Endothelial cell of umbilical vein (primary cell): ENCODE measurements around the gene SLC26A11. TPM values are rescaled to one million over a fixed set of nuclear protein-coding genes. Genes with fewer than 3 reads are reported as not detected.
A peak's percentile ranks its signal among the peaks of the same experiment; 100 is the strongest.

Source experiments
- BruUV-seq: library from RNA; stranded (reverse); fragments of 400-500 nt; replicated peaks from 2 replicates; lab custom pipeline; 2021; lab: Mats Ljungman, UMichigan
- CTCF ChIA-PET: fragments of 300-600, 350-600 bp; sonication (Branson Sonifier 250); formaldehyde crosslinking; loops from one replicate; lab custom pipeline; 2021; ENCODE audit warnings: antibody characterized with exemption, inconsistent platforms; lab: Charles Lee
- POLR2A ChIA-PET: fragments of 300-600, 350-600 bp; sonication (Branson Sonifier 250); formaldehyde crosslinking; loops from one replicate; lab custom pipeline; 2021; ENCODE audit warnings: antibody characterized with exemption, inconsistent platforms; lab: Charles Lee
- DNase-seq: peaks from one replicate; pipeline ENCODE4 v3.0.0-alpha.2; 2011; ENCODE audit warnings: low read depth, low spot score
- FAIRE-seq: peaks from 2 replicates; lab custom pipeline; 2011; peaks lifted over from hg19 to GRCh38; lab: Jason Lieb, UNC
- H2AFZ ChIP-seq: 2 replicates; pipeline ENCODE4 v1.6.0; 2012; ENCODE audit warnings: low read depth, low read length, control low read depth, inconsistent platforms
- H3K27ac ChIP-seq: 2 replicates; pipeline ENCODE4 v1.5.1; 2011; ENCODE audit warnings: low read depth, mild to moderate bottlenecking, control low read depth, low read length, moderate library complexity; ENCODE audit not compliant: insufficient read depth
- H3K27me3 ChIP-seq, 2 experiments: 2 replicates each; pipeline versions ENCODE4 v1.6.0 to v1.6.1; 2011; ENCODE audit warnings: low read length in 2 of 2, mixed read lengths in 1 of 2; ENCODE audit not compliant: control insufficient read depth in 2 of 2, insufficient read depth in 2 of 2
- H3K36me3 ChIP-seq, 2 experiments: 2 replicates in 1 of 2; 3 replicates in 1 of 2; pipeline ENCODE4 v1.5.1; 2011; ENCODE audit warnings: low read length in 2 of 2, mild to moderate bottlenecking in 1 of 2, moderate library complexity in 1 of 2; ENCODE audit not compliant: control insufficient read depth in 2 of 2, insufficient read depth in 2 of 2; ENCODE audit errors: extremely low read depth in 1 of 2
- H3K4me1 ChIP-seq: 3 replicates; pipeline ENCODE4 v1.5.1; 2011; ENCODE audit warnings: mild to moderate bottlenecking, low read length; ENCODE audit not compliant: control insufficient read depth, insufficient read depth; ENCODE audit errors: extremely low read depth
- H3K4me2 ChIP-seq: 2 replicates; pipeline ENCODE4 v1.6.1; 2011; ENCODE audit warnings: low read length, control low read depth, mixed read lengths; ENCODE audit not compliant: insufficient read depth
- H3K4me3 ChIP-seq, 3 experiments: fragments of 200-600 bp in 1 of 3; sonication (generic), shearing (Covaris generic) in 1 of 3; replicated peaks in 1 of 3; 2 replicates each; pipeline ENCODE4 v1.5.1; 2011 to 2016; ENCODE audit warnings: control low read depth in 3 of 3, low read length in 3 of 3, mild to moderate bottlenecking in 2 of 3, inconsistent platforms in 1 of 3, low read depth in 1 of 3, moderate library complexity in 1 of 3; ENCODE audit not compliant: insufficient read depth in 1 of 3
- H3K79me2 ChIP-seq: 2 replicates; pipeline ENCODE4 v1.6.0; 2012; ENCODE audit warnings: low read length, inconsistent platforms; ENCODE audit not compliant: control insufficient read depth, insufficient read depth
- H3K9ac ChIP-seq: replicated peaks from 2 replicates; pipeline ENCODE3; 2011; ENCODE audit warnings: low read length, control low read depth; ENCODE audit not compliant: insufficient read depth; ENCODE audit errors: extremely low read depth
- H3K9me1 ChIP-seq: replicated peaks from 3 replicates; pipeline ENCODE4 v1.6.0; 2011; ENCODE audit warnings: mild to moderate bottlenecking, low read length; ENCODE audit not compliant: control insufficient read depth, insufficient read depth; ENCODE audit errors: extremely low read depth
- H3K9me3 ChIP-seq: replicated peaks from 2 replicates; pipeline ENCODE4 v1.5.1; 2012; ENCODE audit warnings: low read length, inconsistent platforms; ENCODE audit not compliant: control insufficient read depth, insufficient read depth
- H4K20me1 ChIP-seq: replicated peaks from 2 replicates; pipeline ENCODE3; 2011; ENCODE audit warnings: mild to moderate bottlenecking, low read length; ENCODE audit not compliant: control insufficient read depth, insufficient read depth; ENCODE audit errors: extremely low read depth
- EZH2 ChIP-seq: IDR thresholded peaks from 2 replicates; pipeline ENCODE4 v1.6.1; 2012; ENCODE audit warnings: borderline replicate concordance, low read depth, mild to moderate bottlenecking, moderate library complexity, low read length, inconsistent platforms; ENCODE audit not compliant: severe bottlenecking
- FOS ChIP-seq: IDR thresholded peaks from 2 replicates; pipeline ENCODE4 v1.6.1; 2011; ENCODE audit warnings: mild to moderate bottlenecking, low read length, moderate library complexity, borderline replicate concordance; ENCODE audit not compliant: insufficient read depth
- GATA2 ChIP-seq: IDR thresholded peaks from 2 replicates; pipeline ENCODE4 v1.7.0; 2011; ENCODE audit warnings: low read depth, mild to moderate bottlenecking, moderate library complexity, mixed read lengths, low read length; ENCODE audit not compliant: insufficient read length, insufficient read depth
- JUN ChIP-seq: IDR thresholded peaks from 2 replicates; pipeline ENCODE4 v1.6.1; 2011; ENCODE audit warnings: borderline replicate concordance, low read depth; ENCODE audit not compliant: insufficient read length, insufficient read depth
- MYC ChIP-seq: IDR thresholded peaks from one replicate; pipeline ENCODE4 v1.6.1; 2011; ENCODE audit warnings: mild to moderate bottlenecking, low read depth, low read length
- POLR2A ChIP-seq: IDR thresholded peaks from 2 replicates; pipeline ENCODE4 v1.6.1; 2012; ENCODE audit warnings: low read depth, mild to moderate bottlenecking, control low read depth, low read length
- POLR2AphosphoS5 ChIP-seq: IDR thresholded peaks from 2 replicates; pipeline ENCODE4 v1.6.1; 2012; ENCODE audit warnings: low read depth, mild to moderate bottlenecking, control low read depth, low read length, moderate library complexity; ENCODE audit not compliant: insufficient read depth
- dilution Hi-C: fragments of 300-500 bp; cut with MboI; formaldehyde crosslinking; loops from one replicate; pipeline ENCODE4 v1.15.0; 2019; ENCODE audit warnings: low sequenced_read_pairs; ENCODE audit not compliant: extremely low pct_ligation_motif_present
- intact Hi-C: fragments of 100-400 bp; cut with micrococcal nuclease; formaldehyde crosslinking; loops from one replicate; pipeline ENCODE4 v1.10.0; 2022
- polyA plus RNA-seq, 4 experiments: library from polyadenylated mRNA; depleted of rRNA in 3 of 4; stranded (reverse) in 3 of 4; unstranded in 1 of 4; fragments of >200 nt; gene quantifications; 2 replicates each; pipeline versions ENCODE4 v1.2.1 to v1.2.3, GENCODE V29; 2011 to 2012; ENCODE audit warnings: missing spikeins in 1 of 4
- total RNA-seq: library from RNA; stranded (reverse); gene quantifications from 2 replicates; pipeline ENCODE4 v1.2.3, GENCODE V29; 2021
- TF ChIP-seq, protein P1 (sequence below): IDR thresholded peaks from 2 replicates; pipeline ENCODE4 v1.6.1; 2011; ENCODE audit not compliant: insufficient read depth, insufficient read length
- TF ChIP-seq, protein P2 (sequence below), 2 donors: IDR thresholded peaks; 1 replicate in 1 of 2; 2 replicates in 1 of 2; pipeline ENCODE4 v1.5.1; 2011; ENCODE audit warnings: low read length in 2 of 2, mild to moderate bottlenecking in 2 of 2, moderate library complexity in 2 of 2, control low read depth in 1 of 2, inconsistent platforms in 1 of 2, low read depth in 1 of 2; ENCODE audit not compliant: insufficient read depth in 1 of 2; ENCODE audit errors: extremely low read depth in 1 of 2

The SLC26A11 gene
- total and polyA plus RNA-seq, 2 donors (not counting 3 experiments of a cell fraction or from before 2014, with no cell fraction given), result 25.2 to 33.0 TPM

DNA sequence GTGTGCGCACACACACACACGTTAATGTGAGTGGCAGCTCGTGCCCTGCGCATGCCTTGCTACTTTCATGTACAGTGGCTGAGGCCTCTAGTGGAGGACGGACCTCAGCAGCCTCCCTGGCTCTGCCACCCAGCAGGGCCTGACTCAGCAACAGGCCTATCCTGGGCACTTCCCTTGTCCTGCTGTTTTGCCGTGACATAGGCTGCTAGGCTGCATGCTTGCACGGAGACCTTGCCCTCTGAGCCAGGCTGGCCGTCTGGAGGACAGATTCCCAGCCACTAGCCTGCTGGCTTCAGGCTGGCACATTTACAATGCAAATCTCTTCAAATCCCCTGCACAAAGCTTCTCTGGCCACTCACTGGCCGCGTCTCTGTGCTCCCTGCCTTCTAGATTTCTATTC is 49.9 kb downstream of the SLC26A11 start:
- ChIA-PET POLR2A (no interaction called here), CTCF (interaction anchor here (2.0 kb wide), 1 partner anchor 74 kb away, joined by 6 read pairs; no protein-coding TSS in a partner anchor)
- H3K36me3 ChIP-seq, result peaks cover 2 to 11% of the 10 kb centered on the region in 2 experiments
- no peak for TF ChIP-seq MYC
- TF ChIP-seq EZH2, result no peak
- intact Hi-C loops, result no loop called here
- H3K9me3 ChIP-seq, result no peaks in the 10 kb centered on the region
- dilution Hi-C loops, result no loop called here
- no TSS peak for BruUV-seq
- no peak overlapping the region for H3K27ac ChIP-seq
- H3K4me3 ChIP-seq, result no peak overlapping the region
- no peak overlapping the region for H3K4me2 ChIP-seq
- no peaks in the 10 kb centered on the region for H3K27me3 ChIP-seq
- no peaks in the 10 kb centered on the region for H3K4me1 ChIP-seq
- no peaks in the 10 kb centered on the region for H4K20me1 ChIP-seq
- H3K9ac ChIP-seq, result no peak overlapping the region
- H2AFZ ChIP-seq, result no peak overlapping the region
- DNase-seq (no peak), FAIRE-seq (no peak)
- peaks cover 2% of the 10 kb centered on the region for H3K79me2 ChIP-seq
- no peaks in the 10 kb centered on the region for H3K9me1 ChIP-seq

DNA sequence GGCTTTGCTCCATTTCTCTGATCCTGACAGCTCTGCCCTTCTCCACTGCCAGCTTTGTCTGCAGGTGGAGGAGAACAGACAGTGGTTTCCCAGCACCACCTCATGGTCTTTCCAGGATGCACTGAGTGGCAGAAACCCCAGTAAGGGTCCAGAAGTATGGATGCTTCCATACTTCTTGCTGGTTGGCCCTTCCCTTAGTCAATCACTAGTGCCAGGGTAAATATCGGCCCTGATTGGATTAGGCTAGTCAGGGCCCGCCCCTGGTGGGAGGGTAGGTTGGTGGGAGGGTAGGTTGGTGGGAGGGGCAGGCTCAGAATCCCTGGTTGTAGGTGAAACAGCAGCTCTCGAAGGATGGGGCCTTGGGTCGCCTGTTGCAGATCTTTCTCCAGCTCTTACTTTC is 50.6 kb downstream of the SLC26A11 start:
- DNase-seq (no peak), FAIRE-seq (peak; percentile 73)
- Histone ChIP-seq H3K9ac (no peak overlapping the region), H3K4me1 (no peaks in the 10 kb centered on the region), H3K27ac (no peak overlapping the region), H3K9me1 (no peaks in the 10 kb centered on the region), H3K4me3 (no peak overlapping the region), H3K27me3 (no peaks in the 10 kb centered on the region), H2AFZ (no peak overlapping the region), H3K4me2 (no peak overlapping the region), H3K79me2 (peaks cover 2% of the 10 kb centered on the region), H3K36me3 (peaks cover 0 to 10% of the 10 kb centered on the region in 2 experiments), H3K9me3 (no peaks in the 10 kb centered on the region), H4K20me1 (no peaks in the 10 kb centered on the region)
- TF ChIP-seq MYC, result no peak
- TF ChIP-seq POLR2AphosphoS5, result no peak
- TF ChIP-seq GATA2, result no peak
- TF ChIP-seq JUN, result no peak
- no peak for TF ChIP-seq FOS
- TF ChIP-seq EZH2, result no peak
- TF ChIP-seq, protein P1, sequence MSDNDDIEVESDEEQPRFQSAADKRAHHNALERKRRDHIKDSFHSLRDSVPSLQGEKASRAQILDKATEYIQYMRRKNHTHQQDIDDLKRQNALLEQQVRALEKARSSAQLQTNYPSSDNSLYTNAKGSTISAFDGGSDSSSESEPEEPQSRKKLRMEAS, result no peak
- no peak for TF ChIP-seq POLR2A
- TF ChIP-seq, protein P2, sequence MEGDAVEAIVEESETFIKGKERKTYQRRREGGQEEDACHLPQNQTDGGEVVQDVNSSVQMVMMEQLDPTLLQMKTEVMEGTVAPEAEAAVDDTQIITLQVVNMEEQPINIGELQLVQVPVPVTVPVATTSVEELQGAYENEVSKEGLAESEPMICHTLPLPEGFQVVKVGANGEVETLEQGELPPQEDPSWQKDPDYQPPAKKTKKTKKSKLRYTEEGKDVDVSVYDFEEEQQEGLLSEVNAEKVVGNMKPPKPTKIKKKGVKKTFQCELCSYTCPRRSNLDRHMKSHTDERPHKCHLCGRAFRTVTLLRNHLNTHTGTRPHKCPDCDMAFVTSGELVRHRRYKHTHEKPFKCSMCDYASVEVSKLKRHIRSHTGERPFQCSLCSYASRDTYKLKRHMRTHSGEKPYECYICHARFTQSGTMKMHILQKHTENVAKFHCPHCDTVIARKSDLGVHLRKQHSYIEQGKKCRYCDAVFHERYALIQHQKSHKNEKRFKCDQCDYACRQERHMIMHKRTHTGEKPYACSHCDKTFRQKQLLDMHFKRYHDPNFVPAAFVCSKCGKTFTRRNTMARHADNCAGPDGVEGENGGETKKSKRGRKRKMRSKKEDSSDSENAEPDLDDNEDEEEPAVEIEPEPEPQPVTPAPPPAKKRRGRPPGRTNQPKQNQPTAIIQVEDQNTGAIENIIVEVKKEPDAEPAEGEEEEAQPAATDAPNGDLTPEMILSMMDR (IDR thresholded peaks at IDR 0.05; ENCODE audit: extremely low read depth in 1 of 2, insufficient read depth in 1 of 2, low read depth in 1 of 2, low read length in 2 of 2), result no peak
- CTCF ChIA-PET, result interaction anchor here (2.0 kb wide), 1 partner anchor 74 kb away, joined by 6 read pairs; no protein-coding TSS in a partner anchor
- dilution Hi-C loops, result no loop called here
- intact Hi-C loops, result no loop called here
- BruUV-seq, result no TSS peak
- POLR2A ChIA-PET, result no interaction called here
